HEK293 (cell line): ENCODE data around the gene FERMT1.

Experiments
- BCL11A ChIP-seq: fragments of 450-650 bp; formaldehyde crosslinking; IDR thresholded peaks from 2 replicates; pipeline ENCODE4 v1.5.1; 2016; ENCODE audit warnings: low read depth, missing biosample characterization, missing genetic modification characterization
- GFI1B ChIP-seq: fragments of 450-650 bp; formaldehyde crosslinking; IDR thresholded peaks from 2 replicates; pipeline ENCODE4 v1.5.1; 2016; ENCODE audit warnings: missing biosample characterization, missing genetic modification characterization
- REST ChIP-seq: fragments of 450-650 bp; formaldehyde crosslinking; IDR thresholded peaks from 2 replicates; pipeline ENCODE4 v1.5.1; 2016; ENCODE audit warnings: missing biosample characterization, missing genetic modification characterization
- YY1 ChIP-seq: fragments of 450-650 bp; formaldehyde crosslinking; IDR thresholded peaks from 2 replicates; pipeline ENCODE4 v1.5.1; 2018; ENCODE audit warnings: missing biosample characterization, missing genetic modification characterization
- ZNF169 ChIP-seq: fragments of 450-650 bp; formaldehyde crosslinking; IDR thresholded peaks from 2 replicates; pipeline ENCODE4 v1.5.1; 2016; ENCODE audit warnings: missing biosample characterization, missing genetic modification characterization
- ZNF174 ChIP-seq: fragments of 450-650 bp; formaldehyde crosslinking; IDR thresholded peaks from 2 replicates; pipeline ENCODE4 v1.5.0; 2017; ENCODE audit warnings: missing biosample characterization, mild to moderate bottlenecking, missing genetic modification characterization
- ZNF514 ChIP-seq: fragments of 450-650 bp; formaldehyde crosslinking; IDR thresholded peaks from 2 replicates; pipeline ENCODE4 v1.5.1; 2016; ENCODE audit warnings: missing biosample characterization, missing genetic modification characterization
- ZNF558 ChIP-seq: fragments of 450-650 bp; formaldehyde crosslinking; IDR thresholded peaks from 2 replicates; pipeline ENCODE4 v1.5.1; 2016; ENCODE audit warnings: missing biosample characterization, missing genetic modification characterization
- ZSCAN16 ChIP-seq: fragments of 450-650 bp; formaldehyde crosslinking; IDR thresholded peaks from 2 replicates; pipeline ENCODE4 v1.5.1; 2016; ENCODE audit warnings: missing biosample characterization, missing genetic modification characterization
- TF ChIP-seq, protein P1 (sequence below): fragments of 450-650 bp; formaldehyde crosslinking; IDR thresholded peaks from 2 replicates; pipeline ENCODE4 v1.5.1; 2016; ENCODE audit warnings: missing biosample characterization, missing genetic modification characterization

GRCh38 chr20:6122873-6123648 lies at the start of gene FERMT1:
- TF ChIP-seq YY1 (tag by site-specific recombination) (no peak), REST (tag by site-specific recombination) (no peak), ZNF174 (tag by site-specific recombination) (no peak), ZNF558 (tag by site-specific recombination) (no peak), GFI1B (tag by site-specific recombination) (no peak), ZNF169 (tag by site-specific recombination) (no peak), BCL11A (tag by site-specific recombination) (no peak), ZSCAN16 (tag by site-specific recombination) (no peak), ZNF514 (tag by site-specific recombination) (no peak)
- TF ChIP-seq, protein P1, sequence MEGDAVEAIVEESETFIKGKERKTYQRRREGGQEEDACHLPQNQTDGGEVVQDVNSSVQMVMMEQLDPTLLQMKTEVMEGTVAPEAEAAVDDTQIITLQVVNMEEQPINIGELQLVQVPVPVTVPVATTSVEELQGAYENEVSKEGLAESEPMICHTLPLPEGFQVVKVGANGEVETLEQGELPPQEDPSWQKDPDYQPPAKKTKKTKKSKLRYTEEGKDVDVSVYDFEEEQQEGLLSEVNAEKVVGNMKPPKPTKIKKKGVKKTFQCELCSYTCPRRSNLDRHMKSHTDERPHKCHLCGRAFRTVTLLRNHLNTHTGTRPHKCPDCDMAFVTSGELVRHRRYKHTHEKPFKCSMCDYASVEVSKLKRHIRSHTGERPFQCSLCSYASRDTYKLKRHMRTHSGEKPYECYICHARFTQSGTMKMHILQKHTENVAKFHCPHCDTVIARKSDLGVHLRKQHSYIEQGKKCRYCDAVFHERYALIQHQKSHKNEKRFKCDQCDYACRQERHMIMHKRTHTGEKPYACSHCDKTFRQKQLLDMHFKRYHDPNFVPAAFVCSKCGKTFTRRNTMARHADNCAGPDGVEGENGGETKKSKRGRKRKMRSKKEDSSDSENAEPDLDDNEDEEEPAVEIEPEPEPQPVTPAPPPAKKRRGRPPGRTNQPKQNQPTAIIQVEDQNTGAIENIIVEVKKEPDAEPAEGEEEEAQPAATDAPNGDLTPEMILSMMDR (tag by site-specific recombination), result 0 out of 2 replicates have a peak, but pooled peaks have one; percentile 22
